ENCODE data around the gene ACE. TPM values are rescaled to one million over a fixed set of nuclear protein-coding genes. Genes with fewer than 3 reads are reported as not detected.

The ACE gene
- total RNA-seq, 1 donor from 2014 or later, result 2.6 TPM

Other genes with a start within 250 kb of the ACE start
- gene CYB561, start 30.8 kb upstream of the ACE start, total RNA-seq, result 20.4 to 21.5 TPM (median 20.5 TPM) in 3 replicates
- gene KCNH6, start 46.3 kb downstream of the ACE start, total RNA-seq, result 0.16 TPM in 1 of 3 replicates, not detected in the others
- gene DCAF7, start 73.4 kb downstream of the ACE start, total RNA-seq, result 144 to 155 TPM (median 149 TPM) in 3 replicates
- gene TACO1, start 123.8 kb downstream of the ACE start, total RNA-seq, result 14.2 to 18.9 TPM (median 16.2 TPM) in 3 replicates
- gene MAP3K3, start 145.4 kb downstream of the ACE start, total RNA-seq, result 23.1 to 24.0 TPM (median 23.4 TPM) in 3 replicates
- 76.5 to 79.3 TPM (median 77.0 TPM) in 3 replicates for gene LIMD2, start 223.1 kb downstream of the ACE start, total RNA-seq

All from mesothelial cell of epicardium (in vitro differentiated cells).